GM19240 (cell line): ENCODE data around the gene TFEB.
"Not testable (repeated sequence)": the region's sequence is repeated elsewhere in the genome, so short reads cannot be mapped to it uniquely, and the experiment has no call there.

ENCODE experiments used
- DNase-seq: peaks from one replicate; pipeline ENCODE4 v3.0.0; 2011; ENCODE audit warnings: low spot score; ENCODE audit not compliant: insufficient read length

Gene TFEB

GRCh38 chr6:41766043-41766664, 30.7 kb upstream of the TFEB start:
- not testable (repeated sequence) for DNase-seq

GRCh38 chr6:41763470-41763869, 28.1 kb upstream of the TFEB start:
- DNase-seq, result no peak

- no peak for DNase-seq
These were observed 24.6 kb upstream of the TFEB start for GRCh38 chr6:41759905-41760579.

- DNase-seq, result no peak
These were observed 23.9 kb upstream of the TFEB start for GRCh38 chr6:41759106-41759904.

- no peak for DNase-seq
These were observed 23.2 kb upstream of the TFEB start for GRCh38 chr6:41758641-41759035.

- DNase-seq, result no peak
These were observed 22.7 kb upstream of the TFEB start for GRCh38 chr6:41757931-41758640.

- no peak for DNase-seq
These were observed 21.9 kb upstream of the TFEB start for GRCh38 chr6:41757271-41757670.

- no peak for DNase-seq
These were observed 20.9 kb upstream of the TFEB start for GRCh38 chr6:41756354-41756753.

GRCh38 chr6:41755895-41756294, 20.5 kb upstream of the TFEB start:
- DNase-seq, result no peak

- no peak for DNase-seq
These were observed 15.0 kb upstream of the TFEB start for GRCh38 chr6:41750374-41750773.

GRCh38 chr6:41748542-41748941, 13.1 kb upstream of the TFEB start:
- DNase-seq, result no peak

GRCh38 chr6:41748102-41748477, 12.7 kb upstream of the TFEB start:
- DNase-seq, result no peak

GRCh38 chr6:41747256-41748101, 12.1 kb upstream of the TFEB start, which contains the start of gene PGC:
PGC (minus strand) TSS chr6:41747397; CDS start chr6:41747334, 63 bp downstream.
- no peak for DNase-seq

- no peak for DNase-seq
These were observed 10.7 kb upstream of the TFEB start for GRCh38 chr6:41746107-41746506.

GRCh38 chr6:41744236-41744787, 8.9 kb upstream of the TFEB start:
- no peak for DNase-seq

- no peak for DNase-seq
These were observed 8.2 kb upstream of the TFEB start for GRCh38 chr6:41743406-41744235.

GRCh38 chr6:41741625-41742490, 6.5 kb upstream of the TFEB start:
- no peak for DNase-seq

GRCh38 chr6:41740366-41741162, 5.2 kb upstream of the TFEB start:
- no peak for DNase-seq
